SK-N-SH treated with all-trans-retinoic acid at 6 μM for 48 hours (cell line): ENCODE data around the gene MPG.

ENCODE experiments used
- ATAC-seq: fragments of 200-7000 bp; cut with Tn5 transposase; 3 replicates; pipeline ENCODE4 v1.9.1; 2020; ENCODE audit warnings: mild to moderate bottlenecking, moderate library complexity
- ARNTL ChIP-seq: fragments of 450-650 bp; formaldehyde crosslinking; IDR thresholded peaks from 2 replicates; pipeline ENCODE4 v1.5.0; 2020; ENCODE audit warnings: low read depth, mild to moderate bottlenecking, moderate library complexity, borderline replicate concordance
- CSDC2 ChIP-seq: fragments of 250-450 bp; sonication (Bioruptor Pico); IDR thresholded peaks from 2 replicates; pipeline ENCODE4 v1.5.0; 2020; ENCODE audit warnings: mild to moderate bottlenecking, moderate library complexity
- CSRNP3 ChIP-seq: fragments of 250-450 bp; sonication (Bioruptor Pico); IDR thresholded peaks from 2 replicates; pipeline ENCODE4 v1.5.1; 2021; ENCODE audit warnings: mild to moderate bottlenecking, moderate library complexity
- ESRRG ChIP-seq: fragments of 250-450 bp; sonication (Bioruptor Pico); IDR thresholded peaks from 2 replicates; pipeline ENCODE4 v1.6.1; 2021; ENCODE audit warnings: mild to moderate bottlenecking
- GLIS3 ChIP-seq: fragments of 250-450 bp; sonication (Bioruptor Pico); IDR thresholded peaks from 2 replicates; pipeline ENCODE4 v1.5.0; 2020; ENCODE audit warnings: mild to moderate bottlenecking, moderate library complexity
- ISL1 ChIP-seq: fragments of 250-450 bp; sonication (Bioruptor Pico); IDR thresholded peaks from 2 replicates; pipeline ENCODE4 v2.1.2; 2022; ENCODE audit warnings: mild to moderate bottlenecking, moderate library complexity
- OSR1 ChIP-seq: fragments of 250-450 bp; sonication (Bioruptor Pico); IDR thresholded peaks from 2 replicates; pipeline ENCODE4 v1.8.0; 2022; ENCODE audit warnings: moderate library complexity, mild to moderate bottlenecking, inconsistent platforms
- PPARA ChIP-seq: fragments of 250-450 bp; sonication (Bioruptor Pico); IDR thresholded peaks from 2 replicates; pipeline ENCODE4 v1.5.0; 2020; ENCODE audit warnings: mild to moderate bottlenecking, borderline replicate concordance
- RARB ChIP-seq: fragments of 250-450 bp; sonication (Bioruptor Pico); IDR thresholded peaks from 2 replicates; pipeline ENCODE4 v1.8.0; 2021; ENCODE audit warnings: mild to moderate bottlenecking, moderate library complexity
- SNAI2 ChIP-seq: fragments of 250-450 bp; sonication (Bioruptor Pico); IDR thresholded peaks from 2 replicates; pipeline ENCODE4 v1.5.0; 2020; ENCODE audit warnings: mild to moderate bottlenecking, moderate library complexity
- TOX ChIP-seq: fragments of 250-450 bp; sonication (Bioruptor Pico); IDR thresholded peaks from 2 replicates; pipeline ENCODE4 v1.8.0; 2021; ENCODE audit warnings: mild to moderate bottlenecking, moderate library complexity, borderline replicate concordance
- ZC3H10 ChIP-seq: fragments of 250-450 bp; sonication (Bioruptor Pico); IDR thresholded peaks from 2 replicates; pipeline ENCODE4 v1.5.1; 2021; ENCODE audit warnings: mild to moderate bottlenecking, moderate library complexity
- ZNF70 ChIP-seq: fragments of 450-650 bp; formaldehyde crosslinking; IDR thresholded peaks from 2 replicates; pipeline ENCODE4 v1.5.0; 2020; ENCODE audit warnings: mild to moderate bottlenecking, moderate library complexity
- TF ChIP-seq, protein P1 (sequence below): fragments of 250-450 bp; sonication (Bioruptor Pico); IDR thresholded peaks from 2 replicates; pipeline ENCODE4 v1.5.0; 2020; ENCODE audit warnings: mild to moderate bottlenecking, moderate library complexity
- TF ChIP-seq, protein P2 (sequence below): fragments of 250-450 bp; sonication (Bioruptor Pico); IDR thresholded peaks from 2 replicates; pipeline ENCODE4 v1.8.0; 2021; ENCODE audit warnings: low read depth, mild to moderate bottlenecking, moderate library complexity, borderline replicate concordance
- TF ChIP-seq, protein P3 (sequence below): fragments of 250-450 bp; sonication (Bioruptor Pico); IDR thresholded peaks from 2 replicates; pipeline ENCODE4 v1.5.1; 2020; ENCODE audit warnings: low read depth, mild to moderate bottlenecking, moderate library complexity

Gene MPG

DNA sequence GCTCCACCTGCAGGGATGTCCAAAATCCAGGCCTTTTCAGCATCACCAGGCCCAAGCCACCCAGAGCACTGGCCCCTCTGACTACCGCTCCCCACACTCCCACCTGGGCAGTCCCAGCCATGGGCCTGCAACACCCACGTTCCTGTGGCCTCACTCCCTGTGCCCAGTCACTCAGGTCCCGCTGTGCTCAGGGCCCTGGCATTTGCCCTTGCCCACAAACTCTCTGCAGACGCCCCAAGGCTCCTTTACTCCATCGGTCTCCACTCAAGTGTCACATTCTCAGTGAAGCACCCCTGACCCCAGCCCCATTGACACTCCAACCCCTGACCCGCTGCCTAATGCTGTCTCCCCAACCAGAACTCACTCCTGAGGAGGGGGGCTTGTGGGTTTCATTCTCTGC, 23.6 kb downstream of the MPG start:
- TF ChIP-seq TOX (CRISPR knock-in tag), result no peak
- TF ChIP-seq, protein P1, sequence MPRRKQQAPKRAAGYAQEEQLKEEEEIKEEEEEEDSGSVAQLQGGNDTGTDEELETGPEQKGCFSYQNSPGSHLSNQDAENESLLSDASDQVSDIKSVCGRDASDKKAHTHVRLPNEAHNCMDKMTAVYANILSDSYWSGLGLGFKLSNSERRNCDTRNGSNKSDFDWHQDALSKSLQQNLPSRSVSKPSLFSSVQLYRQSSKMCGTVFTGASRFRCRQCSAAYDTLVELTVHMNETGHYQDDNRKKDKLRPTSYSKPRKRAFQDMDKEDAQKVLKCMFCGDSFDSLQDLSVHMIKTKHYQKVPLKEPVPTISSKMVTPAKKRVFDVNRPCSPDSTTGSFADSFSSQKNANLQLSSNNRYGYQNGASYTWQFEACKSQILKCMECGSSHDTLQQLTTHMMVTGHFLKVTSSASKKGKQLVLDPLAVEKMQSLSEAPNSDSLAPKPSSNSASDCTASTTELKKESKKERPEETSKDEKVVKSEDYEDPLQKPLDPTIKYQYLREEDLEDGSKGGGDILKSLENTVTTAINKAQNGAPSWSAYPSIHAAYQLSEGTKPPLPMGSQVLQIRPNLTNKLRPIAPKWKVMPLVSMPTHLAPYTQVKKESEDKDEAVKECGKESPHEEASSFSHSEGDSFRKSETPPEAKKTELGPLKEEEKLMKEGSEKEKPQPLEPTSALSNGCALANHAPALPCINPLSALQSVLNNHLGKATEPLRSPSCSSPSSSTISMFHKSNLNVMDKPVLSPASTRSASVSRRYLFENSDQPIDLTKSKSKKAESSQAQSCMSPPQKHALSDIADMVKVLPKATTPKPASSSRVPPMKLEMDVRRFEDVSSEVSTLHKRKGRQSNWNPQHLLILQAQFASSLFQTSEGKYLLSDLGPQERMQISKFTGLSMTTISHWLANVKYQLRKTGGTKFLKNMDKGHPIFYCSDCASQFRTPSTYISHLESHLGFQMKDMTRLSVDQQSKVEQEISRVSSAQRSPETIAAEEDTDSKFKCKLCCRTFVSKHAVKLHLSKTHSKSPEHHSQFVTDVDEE, result no peak
- TF ChIP-seq, protein P2, sequence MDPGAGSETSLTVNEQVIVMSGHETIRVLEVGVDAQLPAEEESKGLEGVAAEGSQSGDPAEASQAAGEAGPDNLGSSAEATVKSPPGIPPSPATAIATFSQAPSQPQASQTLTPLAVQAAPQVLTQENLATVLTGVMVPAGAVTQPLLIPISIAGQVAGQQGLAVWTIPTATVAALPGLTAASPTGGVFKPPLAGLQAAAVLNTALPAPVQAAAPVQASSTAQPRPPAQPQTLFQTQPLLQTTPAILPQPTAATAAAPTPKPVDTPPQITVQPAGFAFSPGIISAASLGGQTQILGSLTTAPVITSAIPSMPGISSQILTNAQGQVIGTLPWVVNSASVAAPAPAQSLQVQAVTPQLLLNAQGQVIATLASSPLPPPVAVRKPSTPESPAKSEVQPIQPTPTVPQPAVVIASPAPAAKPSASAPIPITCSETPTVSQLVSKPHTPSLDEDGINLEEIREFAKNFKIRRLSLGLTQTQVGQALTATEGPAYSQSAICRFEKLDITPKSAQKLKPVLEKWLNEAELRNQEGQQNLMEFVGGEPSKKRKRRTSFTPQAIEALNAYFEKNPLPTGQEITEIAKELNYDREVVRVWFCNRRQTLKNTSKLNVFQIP (CRISPR knock-in tag), result no peak
- no peak for TF ChIP-seq RARB (CRISPR knock-in tag)
- no peak for ATAC-seq

DNA sequence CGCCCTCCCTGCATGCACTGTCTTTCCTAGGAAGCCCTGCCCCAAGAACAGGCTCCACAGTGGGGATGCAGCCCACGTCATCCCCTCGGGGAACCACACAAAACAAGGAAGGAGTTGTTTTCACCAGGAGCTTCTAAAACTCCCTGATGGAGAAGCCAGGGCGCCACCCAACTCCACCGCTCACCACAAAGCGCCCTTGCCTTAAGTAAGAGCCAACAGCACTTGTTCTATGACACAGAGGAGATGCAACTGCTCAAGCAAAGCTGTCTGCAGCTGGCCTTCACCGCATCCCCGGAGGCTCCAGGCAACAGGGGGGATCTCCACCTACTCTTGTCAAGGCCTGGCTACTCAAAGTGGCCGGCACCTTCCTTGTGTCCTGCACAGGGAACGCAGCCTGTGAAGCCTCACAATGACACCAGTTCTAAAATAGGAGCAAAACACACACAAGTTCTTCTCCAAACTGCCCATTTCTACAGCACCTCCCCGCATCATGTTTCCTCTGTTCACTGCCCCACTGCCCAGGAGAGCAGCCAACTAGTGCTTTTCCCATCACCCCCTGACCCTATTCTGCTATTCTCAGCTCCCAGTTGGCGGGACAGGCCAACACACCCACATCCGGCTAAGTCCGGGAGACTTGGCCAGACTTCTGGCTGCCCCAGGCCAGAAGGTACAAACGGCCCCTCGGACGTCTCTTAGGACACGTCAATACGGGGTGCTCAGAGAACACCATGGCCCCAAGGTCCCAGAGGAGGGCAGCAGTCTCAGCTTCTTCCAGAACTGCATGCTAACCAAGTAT, 24.2 kb downstream of the MPG start:
- TF ChIP-seq, protein P3, sequence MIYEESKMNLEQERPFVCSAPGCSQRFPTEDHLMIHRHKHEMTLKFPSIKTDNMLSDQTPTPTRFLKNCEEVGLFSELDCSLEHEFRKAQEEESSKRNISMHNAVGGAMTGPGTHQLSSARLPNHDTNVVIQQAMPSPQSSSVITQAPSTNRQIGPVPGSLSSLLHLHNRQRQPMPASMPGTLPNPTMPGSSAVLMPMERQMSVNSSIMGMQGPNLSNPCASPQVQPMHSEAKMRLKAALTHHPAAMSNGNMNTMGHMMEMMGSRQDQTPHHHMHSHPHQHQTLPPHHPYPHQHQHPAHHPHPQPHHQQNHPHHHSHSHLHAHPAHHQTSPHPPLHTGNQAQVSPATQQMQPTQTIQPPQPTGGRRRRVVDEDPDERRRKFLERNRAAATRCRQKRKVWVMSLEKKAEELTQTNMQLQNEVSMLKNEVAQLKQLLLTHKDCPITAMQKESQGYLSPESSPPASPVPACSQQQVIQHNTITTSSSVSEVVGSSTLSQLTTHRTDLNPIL (CRISPR knock-in tag), result no peak
- ATAC-seq, result no peak

DNA sequence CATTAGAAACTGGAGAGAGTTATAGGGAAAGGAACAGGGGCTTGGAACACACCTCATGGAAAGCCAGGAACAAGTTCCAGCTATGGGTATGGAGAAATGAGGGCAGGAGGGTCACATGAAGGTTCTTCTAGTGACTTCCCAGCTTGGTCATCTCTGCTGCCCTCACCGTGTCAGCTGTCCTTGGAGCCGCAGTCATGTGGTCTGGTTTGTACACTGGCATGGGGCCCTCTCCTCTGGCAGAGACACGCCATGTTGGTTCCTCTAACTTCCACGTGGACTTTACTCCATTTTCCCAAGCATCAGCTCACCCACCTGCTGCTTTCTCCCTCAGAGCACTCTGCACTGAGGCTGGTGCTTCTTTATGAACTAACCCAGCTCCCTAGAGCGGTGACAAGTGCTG, 26.3 kb downstream of the MPG start:
- TF ChIP-seq GLIS3, result no peak
- TF ChIP-seq ESRRG (CRISPR knock-in tag), result no peak
- no peak for TF ChIP-seq ISL1 (CRISPR knock-in tag)
- TF ChIP-seq TOX (CRISPR knock-in tag), result no peak
- TF ChIP-seq, protein P1, result no peak
- TF ChIP-seq CSRNP3, result no peak
- TF ChIP-seq OSR1, result no peak
- no peak for TF ChIP-seq RARB (CRISPR knock-in tag)
- TF ChIP-seq ZNF70 (CRISPR knock-in tag), result no peak
- no peak for TF ChIP-seq ARNTL (CRISPR knock-in tag)
- TF ChIP-seq PPARA (CRISPR knock-in tag), result no peak
- TF ChIP-seq, protein P3 (CRISPR knock-in tag), result no peak
- TF ChIP-seq CSDC2, result no peak
- TF ChIP-seq ZC3H10 (CRISPR knock-in tag), result no peak
- TF ChIP-seq SNAI2 (CRISPR knock-in tag), result no peak
- TF ChIP-seq, all 23 proteins: peak for 0
- ATAC-seq, result no peak
